ENCODE measurements around the gene CPT1B. TPM values are rescaled to one million over a fixed set of nuclear protein-coding genes. Genes with fewer than 3 reads are reported as not detected.
A peak's percentile ranks its signal among the peaks of the same experiment; 100 is the strongest.

The CPT1B gene
- total RNA-seq, 1 experiment from 2014 or later: 13.1 TPM

DNA sequence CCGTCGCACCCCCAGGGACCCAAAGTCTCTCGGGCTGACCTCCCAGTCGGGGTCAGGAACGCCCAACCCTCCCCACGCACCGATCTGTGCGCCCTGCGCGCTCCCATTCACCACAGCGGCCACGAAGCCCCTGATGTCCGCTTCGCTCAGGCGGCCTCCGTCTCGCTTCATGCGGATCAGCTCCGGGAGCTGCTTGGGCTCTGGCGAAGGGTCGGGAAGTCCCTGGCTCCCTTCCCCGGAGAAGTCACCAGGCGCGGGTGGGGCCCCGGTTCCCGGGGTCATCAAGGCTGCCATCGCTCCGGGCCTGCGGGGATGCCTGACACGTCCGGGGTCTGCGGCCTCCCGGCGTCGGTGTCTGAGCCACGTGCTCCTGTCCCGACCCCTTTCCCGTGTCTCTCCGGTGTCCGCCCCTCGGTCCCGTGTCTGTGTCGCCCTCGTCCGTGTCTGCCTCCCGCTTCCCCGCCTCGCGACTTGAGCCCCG lies 48.8 kb downstream of the CPT1B start:
- intact Hi-C loops (cut with micrococcal nuclease): loop anchor here (5.0 kb wide), 2 partner anchors 33 to 93 kb away; partner anchors contain the start of gene SYCE3
- H3K79me2 ChIP-seq (ENCODE audit: low read length): peaks cover 11% of the 10 kb centered on the region
- POLR2A ChIA-PET (ENCODE audit: unreplicated experiment): no interaction called here
- no peak overlapping the region for H3K27ac ChIP-seq (ENCODE audit: low read length)
- H2AFZ ChIP-seq (ENCODE audit: low read length): peak overlapping the region; percentile 81; the same call in 1 of the 2 replicates
- no peaks in the 10 kb centered on the region for H3K27me3 ChIP-seq (ENCODE audit: low read length)
- TF ChIP-seq EZH2 (IDR thresholded peaks at IDR 0.05; ENCODE audit: low read length, unreplicated experiment) (no peak), EZH2phosphoT487 (IDR thresholded peaks at IDR 0.05; ENCODE audit: borderline replicate concordance, low read length) (no peak)
- TF ChIP-seq, protein P1, sequence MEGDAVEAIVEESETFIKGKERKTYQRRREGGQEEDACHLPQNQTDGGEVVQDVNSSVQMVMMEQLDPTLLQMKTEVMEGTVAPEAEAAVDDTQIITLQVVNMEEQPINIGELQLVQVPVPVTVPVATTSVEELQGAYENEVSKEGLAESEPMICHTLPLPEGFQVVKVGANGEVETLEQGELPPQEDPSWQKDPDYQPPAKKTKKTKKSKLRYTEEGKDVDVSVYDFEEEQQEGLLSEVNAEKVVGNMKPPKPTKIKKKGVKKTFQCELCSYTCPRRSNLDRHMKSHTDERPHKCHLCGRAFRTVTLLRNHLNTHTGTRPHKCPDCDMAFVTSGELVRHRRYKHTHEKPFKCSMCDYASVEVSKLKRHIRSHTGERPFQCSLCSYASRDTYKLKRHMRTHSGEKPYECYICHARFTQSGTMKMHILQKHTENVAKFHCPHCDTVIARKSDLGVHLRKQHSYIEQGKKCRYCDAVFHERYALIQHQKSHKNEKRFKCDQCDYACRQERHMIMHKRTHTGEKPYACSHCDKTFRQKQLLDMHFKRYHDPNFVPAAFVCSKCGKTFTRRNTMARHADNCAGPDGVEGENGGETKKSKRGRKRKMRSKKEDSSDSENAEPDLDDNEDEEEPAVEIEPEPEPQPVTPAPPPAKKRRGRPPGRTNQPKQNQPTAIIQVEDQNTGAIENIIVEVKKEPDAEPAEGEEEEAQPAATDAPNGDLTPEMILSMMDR (conservative IDR thresholded peaks at IDR 0.05; ENCODE audit: low read depth, low read length): no peak
- no peaks in the 10 kb centered on the region for H3K9me2 ChIP-seq (replicated peaks; ENCODE audit: low read length)
- peak overlapping the region; percentile 90; the same call in 1 of the 2 replicates for H3K9ac ChIP-seq (ENCODE audit: low read length)
- H3F3A ChIP-seq (ENCODE audit: low read length, unreplicated experiment): no peaks in the 10 kb centered on the region
- ATAC-seq: no peak
- CTCF ChIA-PET: no interaction called here
- DNase-seq: no peak
- TSS peak; percentile 23 for BruUV-seq (replicated peaks)
- no peaks in the 10 kb centered on the region for H3K36me3 ChIP-seq (ENCODE audit: low read depth, low read length)
- H3K9me3 ChIP-seq (ENCODE audit: low read length): no peaks in the 10 kb centered on the region
- H3K4me3 ChIP-seq (ENCODE audit: low read length): peak overlapping the region; percentile 78; the same call in 1 of the 2 replicates
- peak overlapping the region; percentile 100 for H3K4me2 ChIP-seq (ENCODE audit: low read length)
- H4K20me1 ChIP-seq (ENCODE audit: low read length): no peaks in the 10 kb centered on the region
- peaks cover 12% of the 10 kb centered on the region; the same call in 1 of the 2 replicates for H3K4me1 ChIP-seq (ENCODE audit: insufficient read depth, low read length)

DNA sequence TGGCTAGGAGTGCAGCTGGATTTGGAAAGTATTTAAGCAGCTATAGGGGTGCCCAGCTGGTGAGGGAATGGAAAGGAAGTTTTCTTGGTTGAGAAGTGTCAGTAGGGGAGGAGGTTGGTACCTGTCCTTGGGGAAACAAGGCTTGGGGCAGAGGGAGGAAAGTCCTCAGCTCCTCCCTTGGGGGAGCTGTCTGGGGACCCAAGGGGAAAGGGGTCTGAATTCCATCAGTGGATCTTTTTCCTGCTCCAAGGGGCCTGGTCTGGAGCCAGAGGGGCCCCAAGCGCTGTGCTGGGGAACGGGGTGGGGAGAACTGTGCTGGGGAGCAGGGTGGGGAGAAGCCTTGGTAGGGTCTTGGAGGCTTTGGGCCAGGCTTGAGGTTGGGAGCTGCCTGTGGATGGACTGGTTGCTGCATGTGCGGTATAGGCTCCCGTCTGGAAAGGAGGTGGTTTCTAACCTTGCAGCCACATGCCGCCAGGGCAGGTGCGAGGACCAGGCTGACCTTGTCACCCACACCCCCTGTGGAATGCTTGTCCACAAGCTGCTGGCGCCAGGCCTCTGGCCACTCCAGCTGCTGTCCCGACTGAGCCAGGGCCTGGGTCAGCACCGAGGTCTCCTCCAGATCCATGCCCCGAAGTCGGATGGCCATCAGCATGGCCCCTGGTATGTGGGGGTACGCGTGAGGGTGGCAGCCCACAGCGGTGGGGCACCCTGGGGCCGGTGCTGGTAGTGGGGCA lies 49.4 kb downstream of the CPT1B start:
- intact Hi-C loops (cut with micrococcal nuclease): loop anchor here (5.0 kb wide), 2 partner anchors 33 to 93 kb away; partner anchors contain the start of gene SYCE3
- POLR2A ChIA-PET (ENCODE audit: unreplicated experiment): no interaction called here

More for the DNA sequence above, 49.4 kb downstream of the CPT1B start:
- ATAC-seq (no peak), DNase-seq (no peak)
- TF ChIP-seq EZH2 (IDR thresholded peaks at IDR 0.05; ENCODE audit: low read length, unreplicated experiment): no peak
- TF ChIP-seq, protein P1 (conservative IDR thresholded peaks at IDR 0.05; ENCODE audit: low read depth, low read length): no peak
- no peak for TF ChIP-seq EZH2phosphoT487 (IDR thresholded peaks at IDR 0.05; ENCODE audit: borderline replicate concordance, low read length)
- no peaks in the 10 kb centered on the region for H3K36me3 ChIP-seq (ENCODE audit: low read depth, low read length)
- no peaks in the 10 kb centered on the region for H3K27me3 ChIP-seq (ENCODE audit: low read length)
- no peak overlapping the region for H3K9ac ChIP-seq (ENCODE audit: low read length)
- no TSS peak for BruUV-seq (replicated peaks)
- H4K20me1 ChIP-seq (ENCODE audit: low read length): no peaks in the 10 kb centered on the region; the same call in 1 of the 2 replicates
- H3K9me3 ChIP-seq (ENCODE audit: low read length): no peaks in the 10 kb centered on the region
- H3K9me2 ChIP-seq (replicated peaks; ENCODE audit: low read length): no peaks in the 10 kb centered on the region
- peaks cover 17% of the 10 kb centered on the region; the same call in 1 of the 2 replicates for H3K4me1 ChIP-seq (ENCODE audit: insufficient read depth, low read length)
- H3K4me2 ChIP-seq (ENCODE audit: low read length): 0 out of 2 replicates have a peak overlapping the region, but pooled peaks have one; percentile 100
- CTCF ChIA-PET: no interaction called here
- H3K27ac ChIP-seq (ENCODE audit: low read length): no peak overlapping the region
- peaks cover 18% of the 10 kb centered on the region for H3K79me2 ChIP-seq (ENCODE audit: low read length)
- no peaks in the 10 kb centered on the region for H3F3A ChIP-seq (ENCODE audit: low read length, unreplicated experiment)
- no peak overlapping the region for H3K4me3 ChIP-seq (ENCODE audit: low read length)
- no peak overlapping the region for H2AFZ ChIP-seq (ENCODE audit: low read length)

Data from PC-3 (cell line).